ENCODE results near the gene COMMD2. TPM values are rescaled to one million over a fixed set of nuclear protein-coding genes. Genes with fewer than 3 reads are reported as not detected.

The COMMD2 gene
- total RNA-seq: 10 to 100 TPM; 35.3 to 40.6 TPM

GRCh38 chr3:149752051-149752787 lies at the start of gene COMMD2:
TSS of gene COMMD2 (minus strand) at chr3:149752489. CDS start at chr3:149752444, 45 bp downstream.
- peaks cover 7 to 11% of the 10 kb centered on the region in 2 donors for H3K36me3 Mint-ChIP-seq (ENCODE audit: insufficient read depth in 2 of 2)
- peak; percentile 100 for ATAC-seq (replicated peaks in 1 of 2)
- peak within 1 kb of the TSS; percentile 91 for H3K27ac Mint-ChIP-seq
- DNase-seq: peak; percentile 84 to 85
- no peaks in the 10 kb centered on the region for H3K9me3 Mint-ChIP-seq
- peak within 1 kb of the TSS; percentile 94 to 96 for H3K4me3 Mint-ChIP-seq
- H3K4me1 Mint-ChIP-seq (ENCODE audit: low read depth): peaks cover 25% of the 10 kb centered on the region
- no peaks in the 10 kb centered on the region for H3K27me3 Mint-ChIP-seq (ENCODE audit: low read depth)

- H3K4me1 Mint-ChIP-seq (ENCODE audit: low read depth): peaks cover 5% of the 10 kb centered on the region
- no peak for ATAC-seq (replicated peaks in 1 of 2)
- peaks cover 0 to 2% of the 10 kb centered on the region in 2 donors for H3K9me3 Mint-ChIP-seq
- no peak overlapping the region for H3K27ac Mint-ChIP-seq
- no peak for DNase-seq
- no peak overlapping the region for H3K4me3 Mint-ChIP-seq
- H3K27me3 Mint-ChIP-seq (ENCODE audit: low read depth): peaks cover 31% of the 10 kb centered on the region
- H3K36me3 Mint-ChIP-seq (ENCODE audit: insufficient read depth in 2 of 2): no peaks in the 10 kb centered on the region
Observed at GRCh38 chr3:149801639-149802038, 49.4 kb upstream of the COMMD2 start.

- H3K27me3 Mint-ChIP-seq (ENCODE audit: low read depth): peaks cover 27% of the 10 kb centered on the region
- no peak overlapping the region for H3K4me3 Mint-ChIP-seq
- ATAC-seq (replicated peaks in 1 of 2): no peak
- peaks cover 0 to 2% of the 10 kb centered on the region in 2 donors for H3K9me3 Mint-ChIP-seq
- H3K4me1 Mint-ChIP-seq (ENCODE audit: low read depth): peaks cover under 1% of the 10 kb centered on the region
- H3K27ac Mint-ChIP-seq: no peak overlapping the region
- H3K36me3 Mint-ChIP-seq (ENCODE audit: insufficient read depth in 2 of 2): no peaks in the 10 kb centered on the region
- no peak for DNase-seq
Observed at GRCh38 chr3:149801195-149801594, 48.9 kb upstream of the COMMD2 start.

- no peaks in the 10 kb centered on the region for H3K4me1 Mint-ChIP-seq (ENCODE audit: low read depth)
- peaks cover 0 to 2% of the 10 kb centered on the region in 2 donors for H3K9me3 Mint-ChIP-seq
- H3K27me3 Mint-ChIP-seq (ENCODE audit: low read depth): peaks cover 22% of the 10 kb centered on the region
- no peaks in the 10 kb centered on the region for H3K36me3 Mint-ChIP-seq (ENCODE audit: insufficient read depth in 2 of 2)
- DNase-seq (no peak), ATAC-seq (replicated peaks in 1 of 2) (no peak)
- H3K27ac Mint-ChIP-seq: no peak overlapping the region
- H3K4me3 Mint-ChIP-seq: no peak overlapping the region
Observed at GRCh38 chr3:149800693-149801092, 48.4 kb upstream of the COMMD2 start.

- peaks cover 0 to 2% of the 10 kb centered on the region in 2 donors for H3K9me3 Mint-ChIP-seq
- DNase-seq (no peak), ATAC-seq (replicated peaks in 1 of 2) (no peak)
- no peak overlapping the region for H3K27ac Mint-ChIP-seq
- H3K27me3 Mint-ChIP-seq (ENCODE audit: low read depth): peaks cover 22% of the 10 kb centered on the region
- no peaks in the 10 kb centered on the region for H3K36me3 Mint-ChIP-seq (ENCODE audit: insufficient read depth in 2 of 2)
- no peaks in the 10 kb centered on the region for H3K4me1 Mint-ChIP-seq (ENCODE audit: low read depth)
- no peak overlapping the region for H3K4me3 Mint-ChIP-seq
Observed at GRCh38 chr3:149796026-149796425, 43.7 kb upstream of the COMMD2 start.

DNA sequence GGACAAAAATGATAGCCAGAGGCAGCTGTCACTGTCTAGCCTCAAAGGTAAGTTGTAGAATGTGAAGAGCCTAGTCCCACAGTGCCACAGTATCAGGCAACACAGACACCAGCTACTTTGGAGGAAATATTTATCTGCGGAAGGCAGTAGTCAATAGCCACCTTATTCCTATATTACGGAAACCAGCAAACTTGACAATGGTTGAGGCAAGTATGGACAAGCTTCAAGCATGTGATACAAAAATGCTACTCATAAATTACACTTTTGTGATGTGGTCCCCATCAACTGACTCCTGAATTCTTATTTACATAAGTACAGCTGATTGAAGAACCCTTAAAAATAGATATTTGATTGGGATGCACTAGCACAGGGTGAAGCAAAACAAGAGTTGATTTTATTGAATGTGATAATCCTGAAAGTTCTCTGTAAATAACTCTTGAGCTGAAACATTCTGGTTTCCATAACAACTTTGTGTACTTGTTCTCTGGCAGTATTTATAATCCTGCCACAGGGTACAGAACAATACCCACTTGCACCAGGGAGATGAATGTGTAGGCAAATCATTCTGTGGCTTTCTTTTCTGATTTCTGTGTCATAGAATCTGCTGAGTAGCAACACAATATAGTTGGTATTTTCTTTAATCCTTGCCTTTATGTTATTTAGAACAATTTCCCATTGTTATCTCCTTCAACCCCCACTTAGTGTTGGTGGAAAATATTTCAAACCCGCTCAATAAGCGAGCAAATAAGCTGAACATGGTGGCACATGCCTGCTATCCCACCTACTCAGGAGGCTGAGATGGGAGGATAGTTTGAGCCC lies 40.4 kb upstream of the COMMD2 start, which contains the start of gene ANKUB1:
Gene ANKUB1, minus strand, starts transcription at position 103 of the 819 bp plus-strand sequence. CDS start 188 bp downstream, outside the sequence.
- DNase-seq: no peak
- no peak within 1 kb of the TSS for H3K4me3 Mint-ChIP-seq
- H3K4me1 Mint-ChIP-seq (ENCODE audit: low read depth): no peaks in the 10 kb centered on the region
- H3K27me3 Mint-ChIP-seq (ENCODE audit: low read depth): peaks cover 9% of the 10 kb centered on the region
- H3K9me3 Mint-ChIP-seq: no peaks in the 10 kb centered on the region
- ATAC-seq (replicated peaks in 1 of 2): no peak
- no peaks in the 10 kb centered on the region for H3K36me3 Mint-ChIP-seq (ENCODE audit: insufficient read depth in 2 of 2)
- H3K27ac Mint-ChIP-seq: no peak within 1 kb of the TSS

- H3K27me3 Mint-ChIP-seq (ENCODE audit: low read depth): peaks cover 20% of the 10 kb centered on the region
- no peaks in the 10 kb centered on the region for H3K4me1 Mint-ChIP-seq (ENCODE audit: low read depth)
- H3K9me3 Mint-ChIP-seq: peaks cover 0 to 1% of the 10 kb centered on the region in 2 donors
- H3K27ac Mint-ChIP-seq: no peak overlapping the region
- ATAC-seq (replicated peaks in 1 of 2) (no peak), DNase-seq (no peak)
- no peak overlapping the region for H3K4me3 Mint-ChIP-seq
- no peaks in the 10 kb centered on the region for H3K36me3 Mint-ChIP-seq (ENCODE audit: insufficient read depth in 2 of 2)
Observed at GRCh38 chr3:149790698-149791097, 38.4 kb upstream of the COMMD2 start.

DNA sequence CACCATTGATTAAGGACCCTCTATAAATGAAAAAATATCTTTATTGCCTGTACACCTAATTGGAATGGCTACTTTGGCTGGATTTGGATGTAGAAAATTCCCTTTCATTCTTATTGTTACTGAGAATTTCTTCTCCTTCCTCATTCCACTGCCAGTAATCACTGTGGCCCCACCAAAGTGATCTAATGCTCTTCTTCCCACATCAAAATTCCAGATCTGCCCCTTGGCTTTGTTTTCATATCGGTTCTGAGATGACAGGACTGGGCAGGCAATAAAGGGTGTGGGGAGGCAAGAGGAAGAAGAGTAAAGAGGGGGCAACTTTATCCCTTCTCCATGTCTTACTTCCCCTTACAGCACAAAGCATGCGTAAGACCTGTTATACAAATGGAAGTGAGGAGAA lies 38.0 kb upstream of the COMMD2 start:
- H3K4me1 Mint-ChIP-seq (ENCODE audit: low read depth): no peaks in the 10 kb centered on the region
- H3K4me3 Mint-ChIP-seq: no peak overlapping the region
- H3K27ac Mint-ChIP-seq: no peak overlapping the region
- H3K36me3 Mint-ChIP-seq (ENCODE audit: insufficient read depth in 2 of 2): no peaks in the 10 kb centered on the region
- DNase-seq (no peak), ATAC-seq (replicated peaks in 1 of 2) (no peak)
- H3K27me3 Mint-ChIP-seq (ENCODE audit: low read depth): peaks cover 20% of the 10 kb centered on the region
- H3K9me3 Mint-ChIP-seq: peaks cover 0 to 1% of the 10 kb centered on the region in 2 donors

- ATAC-seq (replicated peaks in 1 of 2): no peak
- DNase-seq: no peak
- H3K9me3 Mint-ChIP-seq: peaks cover 0 to 1% of the 10 kb centered on the region in 2 donors
- no peak overlapping the region for H3K4me3 Mint-ChIP-seq
- H3K36me3 Mint-ChIP-seq (ENCODE audit: insufficient read depth in 2 of 2): no peaks in the 10 kb centered on the region
- no peaks in the 10 kb centered on the region for H3K4me1 Mint-ChIP-seq (ENCODE audit: low read depth)
- no peak overlapping the region for H3K27ac Mint-ChIP-seq
- H3K27me3 Mint-ChIP-seq (ENCODE audit: low read depth): peaks cover 23% of the 10 kb centered on the region
Observed at GRCh38 chr3:149784064-149784704, 31.9 kb upstream of the COMMD2 start.

DNA sequence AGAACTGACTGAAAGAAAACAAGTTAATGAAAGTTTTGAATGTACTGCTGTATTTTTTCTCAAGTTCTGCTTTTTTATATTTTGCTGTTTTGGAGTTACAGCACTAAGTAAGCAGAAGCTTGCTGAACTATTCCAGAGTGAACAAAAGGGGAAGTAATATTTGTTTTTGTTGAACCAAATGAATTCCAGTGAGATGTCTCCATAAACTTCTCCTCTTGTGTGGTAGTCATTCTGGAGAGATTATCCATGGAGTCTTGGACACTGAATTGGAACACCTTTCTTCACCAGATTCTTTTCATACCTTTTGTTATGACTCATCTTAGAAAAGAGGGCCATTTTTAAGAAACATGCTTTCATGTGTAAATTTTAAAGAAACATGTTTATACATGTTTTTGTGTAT lies 31.3 kb upstream of the COMMD2 start:
- no peak for DNase-seq
- Mint-ChIP-seq H3K4me1 (ENCODE audit: low read depth) (no peaks in the 10 kb centered on the region), H3K9me3 (peaks cover 0 to 1% of the 10 kb centered on the region in 2 donors), H3K27ac (no peak overlapping the region), H3K4me3 (no peak overlapping the region), H3K27me3 (ENCODE audit: low read depth) (peaks cover 23% of the 10 kb centered on the region), H3K36me3 (ENCODE audit: insufficient read depth in 2 of 2) (no peaks in the 10 kb centered on the region)
- no peak for ATAC-seq (replicated peaks in 1 of 2)

DNA sequence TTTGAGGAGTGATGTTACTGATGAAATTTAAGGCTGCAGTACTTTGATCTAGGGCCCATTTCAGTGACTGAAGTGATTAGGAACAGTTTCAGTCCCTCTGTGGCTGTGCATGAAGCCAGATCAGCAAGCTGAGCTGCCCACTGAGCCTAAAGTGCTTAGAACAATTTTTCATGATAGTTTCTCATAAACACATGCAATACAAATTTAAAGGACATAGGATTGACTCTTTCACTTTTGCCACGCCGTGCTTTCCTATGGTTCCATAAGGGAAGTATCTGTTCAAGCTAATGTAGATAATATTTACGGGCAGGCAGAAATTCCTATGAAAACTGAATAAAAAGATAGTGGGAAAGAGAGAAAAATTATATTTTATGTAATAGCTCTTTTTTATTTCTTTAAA lies 29.5 kb upstream of the COMMD2 start:
- Mint-ChIP-seq H3K27me3 (ENCODE audit: low read depth) (peaks cover 19% of the 10 kb centered on the region), H3K27ac (no peak overlapping the region), H3K9me3 (no peaks in the 10 kb centered on the region), H3K36me3 (ENCODE audit: insufficient read depth in 2 of 2) (no peaks in the 10 kb centered on the region), H3K4me1 (ENCODE audit: low read depth) (no peaks in the 10 kb centered on the region), H3K4me3 (no peak overlapping the region)
- ATAC-seq (replicated peaks in 1 of 2): no peak
- no peak for DNase-seq

DNA sequence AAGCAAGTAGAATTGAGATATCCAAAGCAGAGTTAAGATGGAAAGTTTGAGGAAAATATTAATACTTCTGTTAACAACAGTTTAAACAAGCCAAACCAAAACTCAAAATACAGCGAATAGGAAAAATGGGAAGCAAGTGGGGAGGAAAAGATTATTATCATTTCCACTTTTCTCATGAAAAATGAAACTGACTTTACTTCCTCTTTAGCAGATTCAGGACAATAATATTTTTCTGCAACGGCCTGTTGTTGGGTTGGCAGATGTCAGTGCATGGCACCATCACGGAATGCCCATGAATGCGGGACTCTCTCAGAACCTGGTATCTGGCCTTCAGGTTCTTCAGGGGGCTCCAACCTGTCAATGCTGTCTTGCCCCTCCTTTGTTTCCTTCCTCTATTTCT lies 28.9 kb upstream of the COMMD2 start:
- no peaks in the 10 kb centered on the region for H3K4me1 Mint-ChIP-seq (ENCODE audit: low read depth)

More for the DNA sequence above, 28.9 kb upstream of the COMMD2 start:
- H3K4me3 Mint-ChIP-seq: no peak overlapping the region
- no peak overlapping the region for H3K27ac Mint-ChIP-seq
- no peaks in the 10 kb centered on the region for H3K9me3 Mint-ChIP-seq
- no peak for DNase-seq
- H3K36me3 Mint-ChIP-seq (ENCODE audit: insufficient read depth in 2 of 2): no peaks in the 10 kb centered on the region
- peaks cover 13% of the 10 kb centered on the region for H3K27me3 Mint-ChIP-seq (ENCODE audit: low read depth)
- ATAC-seq (replicated peaks in 1 of 2): no peak
